Measurements from ENCODE around the gene NFYA. TPM values are rescaled to one million over a fixed set of nuclear protein-coding genes. Genes with fewer than 3 reads are reported as not detected.

NFYA gene
- total and polyA plus RNA-seq, 9 of the 15 experiments (the other 6 are each of a cell fraction or from before 2014, with no cell fraction given), result 7.3 to 37.1 (median 21.8) TPM

GRCh38 chr6:41073203-41073967 is 611 bp downstream of the NFYA start (continued):
- no peak for TF ChIP-seq DNMT1 (IDR thresholded peaks at IDR 0.05)
- peak; percentile 44 for TF ChIP-seq JUND (IDR thresholded peaks at IDR 0.05; ENCODE audit: borderline replicate concordance, low read depth, low read length)
- no peak; the same call in 2 of the 3 replicates for TF ChIP-seq JUND (tag; IDR thresholded peaks at IDR 0.05; ENCODE audit: borderline replicate concordance, low read depth, low read length)
- no peak; a peak in 1 of 4 replicates for TF ChIP-seq FOXA3 (CRISPR knock-in tag; conservative IDR thresholded peaks at IDR 0.05 in 1 of 2, IDR thresholded peaks at IDR 0.05 in 1 of 2)
- peak; percentile 78 for TF ChIP-seq HMGXB4 (CRISPR knock-in tag; IDR thresholded peaks at IDR 0.05)
- 0 out of 2 replicates have a peak, but pooled peaks have one; percentile 11 for TF ChIP-seq OTX1 (CRISPR knock-in tag; IDR thresholded peaks at IDR 0.05)
- peak; percentile 4; the same call in 1 of the 2 replicates for TF ChIP-seq GTF2F1 (IDR thresholded peaks at IDR 0.05; ENCODE audit: low read depth, low read length)
- TF ChIP-seq PTRF (tag; IDR thresholded peaks at IDR 0.05), result no peak
- peak; percentile 56; the same call in 1 of the 2 replicates for TF ChIP-seq ZSCAN29 (IDR thresholded peaks at IDR 0.05)
- no peak for TF ChIP-seq MIER1 (IDR thresholded peaks at IDR 0.05; ENCODE audit: low read depth)
- peak; percentile 74 for TF ChIP-seq CREB1 (IDR thresholded peaks at IDR 0.05)
- peak; percentile 67 for TF ChIP-seq CREB1 (CRISPR knock-in tag; IDR thresholded peaks at IDR 0.05)
- TF ChIP-seq HMG20A (CRISPR knock-in tag; conservative IDR thresholded peaks at IDR 0.05), result no peak
- 0 out of 2 replicates have a peak, but pooled peaks have one; percentile 65 for TF ChIP-seq ZNF780A (CRISPR knock-in tag; IDR thresholded peaks at IDR 0.05)
- 0 out of 2 replicates have a peak, but pooled peaks have one; percentile 38 for TF ChIP-seq MECOM (CRISPR knock-in tag; IDR thresholded peaks at IDR 0.05)
- TF ChIP-seq ATF7 (IDR thresholded peaks at IDR 0.05), result peak; percentile 9; the same call in 1 of the 2 replicates
- TF ChIP-seq ATF4 (CRISPR knock-in tag; IDR thresholded peaks at IDR 0.05), result no peak
- TF ChIP-seq ZNF316 (IDR thresholded peaks at IDR 0.05), result 0 out of 2 replicates have a peak, but pooled peaks have one; percentile 1
- TF ChIP-seq SIRT6 (IDR thresholded peaks at IDR 0.05; ENCODE audit: low read depth, low read length), result peak; percentile 66
- TF ChIP-seq RBM34 (IDR thresholded peaks at IDR 0.05; ENCODE audit: borderline replicate concordance, insufficient read depth, low read length), result no peak
- 0 out of 2 replicates have a peak, but pooled peaks have one; percentile 22 for TF ChIP-seq NKRF (IDR thresholded peaks at IDR 0.05; ENCODE audit: borderline replicate concordance)
- TF ChIP-seq TCF7L2 (IDR thresholded peaks at IDR 0.05; ENCODE audit: low read depth, low read length), result no peak
- TF ChIP-seq RBBP5 (IDR thresholded peaks at IDR 0.05; ENCODE audit: borderline replicate concordance, insufficient read depth, low read length, poor library complexity, severe bottlenecking), result peak; percentile 68
- peak; percentile 24 for TF ChIP-seq HNRNPLL (IDR thresholded peaks at IDR 0.05; ENCODE audit: low read depth, low read length, poor library complexity, severe bottlenecking)

All from K562 (cell line).